Measurements from ENCODE around the gene DIO1.
"Not testable (repeated sequence)": the region's sequence is repeated elsewhere in the genome, so short reads cannot be mapped to it uniquely, and the experiment has no call there.

The DIO1 gene

GRCh38 chr1:53893999-53894636, at the start of gene DIO1:
DIO1 (plus strand) TSS chr1:53894187; CDS start chr1:53894211, 24 bp downstream.
- DNase-seq = no peak
- no peak for TF ChIP-seq POLR2A (IDR thresholded peaks at IDR 0.05; ENCODE audit: low read length)
- no peak for TF ChIP-seq GATA1 (IDR thresholded peaks at IDR 0.05; ENCODE audit: low read depth, low read length)

- TF ChIP-seq GATA1 (IDR thresholded peaks at IDR 0.05; ENCODE audit: low read depth, low read length) (no peak), POLR2A (IDR thresholded peaks at IDR 0.05; ENCODE audit: low read length) (no peak)
Observed at GRCh38 chr1:53847980-53848379, 46.0 kb upstream of the DIO1 start.

GRCh38 chr1:53850082-53850673, 43.8 kb upstream of the DIO1 start:
- no peak for DNase-seq
- TF ChIP-seq POLR2A (IDR thresholded peaks at IDR 0.05; ENCODE audit: low read length) = no peak
- TF ChIP-seq GATA1 (IDR thresholded peaks at IDR 0.05; ENCODE audit: low read depth, low read length) = no peak

More at GRCh38 chr1:53847980-53848379, 46.0 kb upstream of the DIO1 start:
- no peak for DNase-seq

- TF ChIP-seq GATA1 (IDR thresholded peaks at IDR 0.05; ENCODE audit: low read depth, low read length) (no peak), POLR2A (IDR thresholded peaks at IDR 0.05; ENCODE audit: low read length) (no peak)
- no peak for DNase-seq
Observed at GRCh38 chr1:53851571-53852285, 42.3 kb upstream of the DIO1 start.

GRCh38 chr1:53860967-53861411, 33.0 kb upstream of the DIO1 start:
- peak; percentile 60 to 77 for DNase-seq
- TF ChIP-seq POLR2A (IDR thresholded peaks at IDR 0.05; ENCODE audit: low read length) (no peak), GATA1 (IDR thresholded peaks at IDR 0.05; ENCODE audit: low read depth, low read length) (no peak)

GRCh38 chr1:53862507-53862906, 31.5 kb upstream of the DIO1 start:
- no peak for DNase-seq

GRCh38 chr1:53868565-53868964, 25.4 kb upstream of the DIO1 start:
- no peak for DNase-seq
- TF ChIP-seq GATA1 (IDR thresholded peaks at IDR 0.05; ENCODE audit: low read depth, low read length) = no peak
- TF ChIP-seq POLR2A (IDR thresholded peaks at IDR 0.05; ENCODE audit: low read length) = no peak

More at GRCh38 chr1:53862507-53862906, 31.5 kb upstream of the DIO1 start:
- no peak for TF ChIP-seq POLR2A (IDR thresholded peaks at IDR 0.05; ENCODE audit: low read length)

- TF ChIP-seq GATA1 (IDR thresholded peaks at IDR 0.05; ENCODE audit: low read depth, low read length) = no peak
- TF ChIP-seq POLR2A (IDR thresholded peaks at IDR 0.05; ENCODE audit: low read length) = no peak
Observed at GRCh38 chr1:53869454-53870117, 24.4 kb upstream of the DIO1 start.

GRCh38 chr1:53871221-53871620, 22.8 kb upstream of the DIO1 start:
- DNase-seq = no peak
- TF ChIP-seq POLR2A (IDR thresholded peaks at IDR 0.05; ENCODE audit: low read length) = no peak
- no peak for TF ChIP-seq GATA1 (IDR thresholded peaks at IDR 0.05; ENCODE audit: low read depth, low read length)

More at GRCh38 chr1:53869454-53870117, 24.4 kb upstream of the DIO1 start:
- DNase-seq = no peak

GRCh38 chr1:53871773-53872484, 22.1 kb upstream of the DIO1 start:
- no peak for TF ChIP-seq GATA1 (IDR thresholded peaks at IDR 0.05; ENCODE audit: low read depth, low read length)
- no peak for TF ChIP-seq POLR2A (IDR thresholded peaks at IDR 0.05; ENCODE audit: low read length)
- DNase-seq = no peak

- not testable (repeated sequence) for DNase-seq
Observed at GRCh38 chr1:53875150-53875549, 18.8 kb upstream of the DIO1 start.

- peak; percentile 56 to 72 for DNase-seq
- no peak for TF ChIP-seq GATA1 (IDR thresholded peaks at IDR 0.05; ENCODE audit: low read depth, low read length)
- TF ChIP-seq POLR2A (IDR thresholded peaks at IDR 0.05; ENCODE audit: low read length) = no peak
Observed at GRCh38 chr1:53878492-53879105, 15.4 kb upstream of the DIO1 start.

GRCh38 chr1:53881853-53882252, 12.1 kb upstream of the DIO1 start:
- not testable (repeated sequence) for DNase-seq

GRCh38 chr1:53883600-53883999, 10.4 kb upstream of the DIO1 start:
- DNase-seq = not testable (repeated sequence)
